Stimulated activated CD4-positive, alpha-beta T cell treated with anti-CD3 and anti-CD28 coated beads, Interleukin-1b, Interleukin-23, amount 100 ng/mL, for 24 hours (primary cell): ENCODE results near the gene DHRSX.
"Not testable (repeated sequence)": the region's sequence is repeated elsewhere in the genome, so short reads cannot be mapped to it uniquely, and the experiment has no call there.

Experiments used
- DNase-seq, 4 experiments: peaks; one replicate each; pipeline ENCODE4 v3.0.0-alpha.2; 2020; ENCODE audit warnings: low read depth in 4 of 4, low spot score in 1 of 4

DHRSX gene

GRCh38 chrX:2498781-2499302, 1.9 kb downstream of the DHRSX start:
- DNase-seq = no peak

GRCh38 chrX:2497961-2498780, 2.6 kb downstream of the DHRSX start:
- DNase-seq = no peak

- no peak for DNase-seq
These were observed 5.2 kb downstream of the DHRSX start for GRCh38 chrX:2495595-2495994.

- no peak for DNase-seq
These were observed 8.1 kb downstream of the DHRSX start for GRCh38 chrX:2492531-2493218.

GRCh38 chrX:2490634-2491033, 10.1 kb downstream of the DHRSX start:
- no peak for DNase-seq

- DNase-seq = no peak
These were observed 11.0 kb downstream of the DHRSX start for GRCh38 chrX:2489446-2490445.

- no peak for DNase-seq
These were observed 12.0 kb downstream of the DHRSX start for GRCh38 chrX:2488621-2489285.

GRCh38 chrX:2487366-2487765, 13.4 kb downstream of the DHRSX start:
- no peak for DNase-seq

GRCh38 chrX:2486476-2487133, 14.2 kb downstream of the DHRSX start:
- DNase-seq = no peak

- no peak for DNase-seq
These were observed 14.9 kb downstream of the DHRSX start for GRCh38 chrX:2485789-2486345.

- DNase-seq = no peak
These were observed 15.8 kb downstream of the DHRSX start for GRCh38 chrX:2484721-2485648.

GRCh38 chrX:2484256-2484655, 16.5 kb downstream of the DHRSX start:
- no peak for DNase-seq

- no peak for DNase-seq
These were observed 17.2 kb downstream of the DHRSX start for GRCh38 chrX:2483398-2484060.

- not testable (repeated sequence) for DNase-seq
These were observed 19.2 kb downstream of the DHRSX start for GRCh38 chrX:2481597-2481996.

- DNase-seq = not testable (repeated sequence)
These were observed 20.8 kb downstream of the DHRSX start for GRCh38 chrX:2479982-2480381.

GRCh38 chrX:2479420-2479780, 21.4 kb downstream of the DHRSX start:
- no peak for DNase-seq

- no peak for DNase-seq
These were observed 22.0 kb downstream of the DHRSX start for GRCh38 chrX:2478546-2479419.
